Sigmoid colon (tissue), 7 donors: ENCODE data around the gene NUP214. TPM values are rescaled to one million over a fixed set of nuclear protein-coding genes. Genes with fewer than 3 reads are reported as not detected.

Experiments used
- DNase-seq: peaks from one replicate; pipeline ENCODE4 v3.0.0-alpha.2; 2019
- H3K27ac ChIP-seq, 4 donors: fragments of 200-600 bp; sonication (generic); one replicate each; pipeline ENCODE4 v1.5.1; 2016 to 2019; ENCODE audit warnings: mild to moderate bottlenecking in 1 of 4
- H3K27me3 ChIP-seq, 3 donors: fragments of 200-600 bp; sonication (generic); one replicate each; pipeline ENCODE4 v1.5.1; 2019; ENCODE audit warnings: mild to moderate bottlenecking in 1 of 3
- H3K36me3 ChIP-seq, 4 donors: fragments of 200-600 bp; sonication (generic); one replicate each; pipeline ENCODE4 v1.5.1; 2016 to 2019
- H3K4me1 ChIP-seq, 4 donors: fragments of 200-600 bp; sonication (generic); one replicate each; pipeline ENCODE4 v1.5.1; 2017 to 2019
- H3K4me3 ChIP-seq, 4 donors: fragments of 200-600 bp; sonication (generic); one replicate each; pipeline ENCODE4 v1.5.1; 2017 to 2019; ENCODE audit warnings: mild to moderate bottlenecking in 2 of 4, moderate library complexity in 1 of 4
- H3K9me3 ChIP-seq, 4 donors: fragments of 200-600 bp in 3 of 4; sonication (generic) in 3 of 4; one replicate each; pipeline versions ENCODE4 v1.5.1 to v1.6.1; 2013 to 2019
- CTCF ChIP-seq, 4 experiments: fragments of 450-650 bp in 3 of 4; fragments of 200-600 bp in 1 of 4; IDR thresholded peaks; one replicate each; pipeline ENCODE4 v1.5.1; 2016 to 2019; ENCODE audit warnings: antibody characterized with exemption in 4 of 4, mild to moderate bottlenecking in 3 of 4, moderate library complexity in 2 of 4
- EP300 ChIP-seq, 4 donors: sonication (generic); formaldehyde crosslinking; IDR thresholded peaks; one replicate each; pipeline ENCODE4 v1.6.1; 2017; ENCODE audit warnings: antibody characterized with exemption in 4 of 4
- POLR2A ChIP-seq, 2 donors: fragments of 450-650 bp; IDR thresholded peaks; one replicate each; pipeline ENCODE4 v1.6.1; 2016; ENCODE audit warnings: antibody characterized with exemption in 2 of 2, mild to moderate bottlenecking in 2 of 2, moderate library complexity in 2 of 2
- POLR2AphosphoS5 ChIP-seq, 4 donors: sonication (generic); formaldehyde crosslinking; IDR thresholded peaks; one replicate each; pipeline ENCODE4 v1.6.1; 2017; ENCODE audit warnings: antibody characterized with exemption in 4 of 4
- WGBS, 2 donors: extraction: QIAGEN DNeasy Blood & Tissue Kit; methylation state at CpG; one replicate each; pipeline ENCODE4 v1.1.7; 2013; 5-methylcytosine and 5-hydroxymethylcytosine counted together
- intact Hi-C: fragments of 100-400 bp; cut with DNase I; formaldehyde crosslinking; loops from one replicate; pipeline ENCODE4 v1.15.1; 2023
- polyA plus RNA-seq, 3 donors: library from polyadenylated mRNA; stranded (reverse); fragments of 200-250 nt; gene quantifications; one replicate each; pipeline ENCODE4 v1.2.3, GENCODE V29; 2013
- total RNA-seq, 4 donors: library from RNA; depleted of rRNA; stranded (reverse); fragments of >200 nt; gene quantifications; one replicate each; pipeline ENCODE4 v1.1.0, GENCODE V29; 2016
- donor health status: healthy with polysubstance abuse.
- donor health status: Bipolar disorder and iron deficiency.
- donor health status: healthy.

The NUP214 gene
- total and polyA plus RNA-seq, 7 donors: 9.2 to 87.5 (median 28.5) TPM

DNA sequence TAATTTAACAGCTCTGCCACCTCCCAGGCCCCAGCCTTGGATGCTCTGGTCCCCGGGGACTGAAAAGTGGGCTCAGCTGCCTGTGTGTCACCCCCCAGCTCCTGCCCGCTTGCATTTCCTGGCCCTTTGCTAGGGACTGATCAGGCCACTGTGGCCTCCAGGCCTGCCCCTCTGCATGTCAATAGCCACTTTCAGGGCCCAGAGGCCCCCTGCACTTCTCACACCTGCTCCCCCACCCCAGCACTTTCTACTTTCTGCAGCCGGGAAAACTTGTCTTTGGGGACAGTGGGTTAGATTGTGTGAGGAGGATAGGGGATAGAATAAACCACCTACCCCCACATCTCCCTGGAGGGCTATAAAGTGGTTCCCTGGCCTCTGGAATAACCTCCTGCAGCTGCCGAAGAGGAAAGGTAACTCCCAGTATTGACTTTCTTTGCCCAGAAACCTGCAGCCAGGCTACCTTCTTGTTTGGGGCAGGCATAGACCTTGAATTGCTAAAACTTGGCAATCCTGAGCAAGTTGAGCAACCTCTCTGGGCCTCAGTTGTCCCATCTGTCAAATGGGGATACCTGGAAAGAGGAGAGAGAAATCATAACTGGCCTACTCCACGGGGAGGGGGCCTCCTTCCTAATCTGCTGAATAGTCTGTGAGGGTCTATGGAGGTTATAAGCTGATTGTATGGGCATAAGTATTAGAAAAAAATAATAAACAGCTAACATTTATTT, 21.2 kb upstream of the NUP214 start:
- Histone ChIP-seq H3K27me3 (no peaks in the 10 kb centered on the region), H3K36me3 (no peaks in the 10 kb centered on the region), H3K4me1 (no peaks in the 10 kb centered on the region), H3K4me3 (no peak overlapping the region), H3K27ac (no peak overlapping the region), H3K9me3 (no peaks in the 10 kb centered on the region)
- intact Hi-C loops: no loop called here
- TF ChIP-seq POLR2AphosphoS5 (IDR thresholded peaks at IDR 0.05) (no peak), EP300 (IDR thresholded peaks at IDR 0.05) (no peak), POLR2A (IDR thresholded peaks at IDR 0.05) (no peak), CTCF (IDR thresholded peaks at IDR 0.05) (no peak)
- no peak for DNase-seq
- 75 to 80% methylated on average over 5 of the region's 5 CpGs for WGBS, 2 donors

DNA sequence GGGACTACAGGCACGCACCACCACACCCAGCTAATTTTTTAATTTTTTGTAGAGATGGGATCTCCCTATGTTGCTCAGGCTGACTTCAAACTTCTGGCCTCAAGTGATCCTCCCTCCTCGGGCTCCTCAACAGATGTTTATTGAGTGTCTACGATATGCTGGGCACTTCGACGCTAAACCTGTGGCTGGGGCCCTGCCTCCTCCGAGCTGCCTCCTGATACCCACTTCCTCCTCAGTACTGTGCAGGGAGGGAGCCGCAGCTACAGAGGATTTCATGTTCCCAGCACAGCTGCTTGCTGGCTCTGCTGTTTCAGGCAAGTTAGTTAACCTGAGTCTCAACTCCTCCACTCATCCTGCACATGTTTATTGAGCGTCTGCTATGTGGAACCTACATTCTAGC, 19.4 kb upstream of the NUP214 start:
- H3K27ac ChIP-seq: no peak overlapping the region
- no peaks in the 10 kb centered on the region for H3K36me3 ChIP-seq
- no peak overlapping the region for H3K4me3 ChIP-seq
- 89 to 90% methylated on average over 8 of the region's 8 CpGs for WGBS, 2 donors
- no peaks in the 10 kb centered on the region for H3K9me3 ChIP-seq
- no peaks in the 10 kb centered on the region for H3K4me1 ChIP-seq
- intact Hi-C loops: no loop called here
- TF ChIP-seq CTCF (IDR thresholded peaks at IDR 0.05) (no peak), POLR2AphosphoS5 (IDR thresholded peaks at IDR 0.05) (no peak), EP300 (IDR thresholded peaks at IDR 0.05) (no peak), POLR2A (IDR thresholded peaks at IDR 0.05) (no peak)
- H3K27me3 ChIP-seq: no peaks in the 10 kb centered on the region
- DNase-seq: no peak

DNA sequence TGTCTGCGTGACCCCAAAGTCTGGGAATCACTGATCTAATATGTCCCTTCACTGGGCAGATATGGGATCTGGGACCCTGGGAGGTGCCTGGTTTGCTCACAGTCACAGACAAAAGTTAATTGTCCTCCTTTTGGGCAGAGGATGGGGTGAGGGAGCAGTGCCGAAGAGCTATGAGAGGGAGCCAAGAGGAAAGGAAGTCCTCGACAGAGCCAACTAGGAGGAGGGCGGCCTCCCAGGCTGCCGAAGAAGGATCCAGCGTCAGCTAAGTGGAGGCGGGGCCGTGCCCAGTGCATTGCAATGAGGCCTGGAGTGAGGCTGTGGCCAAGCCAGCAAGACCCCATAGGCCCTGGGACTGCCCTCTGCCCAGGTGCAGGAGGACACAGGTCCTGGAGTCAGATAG, 17.6 kb upstream of the NUP214 start:
- Histone ChIP-seq H3K4me3 (no peak overlapping the region), H3K9me3 (no peaks in the 10 kb centered on the region), H3K4me1 (no peaks in the 10 kb centered on the region), H3K36me3 (no peaks in the 10 kb centered on the region), H3K27ac (peak overlapping the region in 1 of 4 donors; percentile 48), H3K27me3 (no peaks in the 10 kb centered on the region)
- 81 to 83% methylated on average over 8 of the region's 8 CpGs for WGBS, 2 donors
- DNase-seq: no peak
- TF ChIP-seq EP300 (IDR thresholded peaks at IDR 0.05) (no peak), POLR2AphosphoS5 (IDR thresholded peaks at IDR 0.05) (no peak), CTCF (IDR thresholded peaks at IDR 0.05) (no peak), POLR2A (IDR thresholded peaks at IDR 0.05) (no peak)
- intact Hi-C loops: no loop called here

DNA sequence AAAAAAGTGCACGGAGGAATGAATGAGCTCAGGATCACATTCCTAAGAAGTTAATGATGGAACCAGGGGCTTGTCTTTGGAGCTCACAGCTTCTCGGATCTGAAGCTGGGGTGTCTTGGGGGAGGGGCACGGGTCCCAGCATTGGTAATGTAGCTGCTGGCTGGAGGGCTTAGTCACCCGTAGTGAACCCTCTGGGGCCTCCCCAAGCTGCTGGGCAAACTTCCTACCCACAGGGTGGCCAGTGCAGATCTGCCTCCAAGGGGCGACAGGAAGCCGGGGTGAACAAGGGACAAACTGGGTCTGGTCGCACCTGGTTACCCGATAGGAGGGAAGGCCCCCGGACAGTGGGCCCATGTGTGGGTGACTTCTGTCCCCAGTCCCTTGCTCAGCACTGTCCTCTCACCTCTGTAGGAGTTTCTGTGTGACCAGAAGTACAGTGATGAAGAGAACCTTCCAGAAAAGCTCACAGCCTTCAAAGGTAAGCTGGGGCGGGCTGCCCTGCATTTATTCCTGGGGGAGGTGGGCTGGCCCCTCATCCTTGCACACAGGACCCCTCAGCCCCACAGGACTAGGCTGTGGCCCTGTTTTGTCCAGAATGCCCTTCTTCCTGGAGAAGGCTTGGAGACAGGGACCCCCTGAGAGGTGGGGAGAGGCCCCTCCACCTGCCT, 14.1 kb upstream of the NUP214 start:
- DNase-seq: no peak
- Histone ChIP-seq H3K36me3 (no peaks in the 10 kb centered on the region), H3K9me3 (no peaks in the 10 kb centered on the region), H3K4me3 (no peak overlapping the region), H3K27ac (no peak overlapping the region), H3K27me3 (no peaks in the 10 kb centered on the region), H3K4me1 (no peaks in the 10 kb centered on the region)
- intact Hi-C loops: no loop called here
- WGBS, 2 donors: 69 to 73% methylated on average over 10 of the region's 10 CpGs
- TF ChIP-seq POLR2A (IDR thresholded peaks at IDR 0.05) (no peak), POLR2AphosphoS5 (IDR thresholded peaks at IDR 0.05) (no peak), EP300 (IDR thresholded peaks at IDR 0.05) (no peak), CTCF (IDR thresholded peaks at IDR 0.05) (no peak)
